Measurements from ENCODE around the gene ID3.

Gene ID3

GRCh38 chr1:23576338-23577055, 17.2 kb upstream of the ID3 start:
- no peak for FAIRE-seq
- TF ChIP-seq CTCF (IDR thresholded peaks at IDR 0.05; ENCODE audit: insufficient read depth, missing control alignments): no peak
- DNase-seq (ENCODE audit: insufficient read length, low spot score): no peak

DNA sequence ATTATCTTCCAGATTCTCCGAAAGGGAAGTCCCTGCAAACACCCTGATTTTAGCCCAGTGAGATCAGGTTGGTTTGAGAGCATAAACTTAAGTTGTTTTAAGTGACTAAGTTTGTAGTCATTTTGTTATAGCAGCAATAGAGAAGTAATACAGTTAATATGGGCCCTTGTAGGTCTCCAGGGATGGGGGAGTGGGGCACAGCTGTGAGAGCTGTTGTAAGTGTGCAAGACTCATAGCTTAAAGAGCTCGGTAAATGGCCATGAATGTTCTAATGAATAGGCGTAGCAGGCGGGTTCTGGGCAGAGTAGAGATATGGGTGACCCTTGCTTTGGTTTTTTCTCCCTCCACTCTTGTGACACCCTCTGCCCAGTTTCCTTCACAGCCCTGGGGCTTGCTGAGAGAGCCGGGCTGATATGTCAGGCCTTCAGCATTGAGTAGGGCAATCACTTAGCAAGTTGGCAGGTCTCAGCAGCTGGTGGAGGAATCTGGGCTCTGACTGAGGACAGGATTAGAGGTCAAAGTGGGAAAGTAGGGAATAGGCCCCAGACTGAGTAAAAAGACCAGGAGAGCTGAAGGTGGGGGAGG, 16.0 kb upstream of the ID3 start:
- FAIRE-seq (no peak), DNase-seq (ENCODE audit: insufficient read length, low spot score) (no peak)
- no peak for TF ChIP-seq CTCF (IDR thresholded peaks at IDR 0.05; ENCODE audit: insufficient read depth, missing control alignments)

DNA sequence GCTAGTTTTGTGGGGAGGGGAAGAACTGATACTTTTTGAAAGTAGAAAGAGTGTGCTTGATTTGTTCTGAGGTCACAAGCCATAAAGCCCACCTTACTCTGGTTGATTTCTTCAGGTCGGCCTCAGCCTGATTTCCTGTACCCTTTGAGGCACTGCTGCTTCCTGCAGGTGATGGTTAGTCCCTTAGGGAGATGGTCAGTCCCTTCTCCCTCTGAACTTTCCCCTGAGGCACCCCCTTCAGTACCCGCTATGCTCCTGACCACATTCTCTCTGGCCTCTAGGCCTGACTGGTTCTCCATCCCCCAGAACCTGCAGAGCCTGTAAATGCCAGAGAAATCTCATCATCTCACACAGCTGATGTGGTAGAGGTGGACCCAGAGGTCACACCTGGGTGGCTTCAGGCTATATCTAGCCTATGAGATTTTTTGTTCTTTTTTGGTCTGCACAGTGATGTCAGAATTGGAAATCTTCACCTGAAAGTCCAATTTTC, 15.0 kb upstream of the ID3 start:
- no peak for DNase-seq (ENCODE audit: insufficient read length, low spot score)
- no peak for TF ChIP-seq CTCF (IDR thresholded peaks at IDR 0.05; ENCODE audit: insufficient read depth, missing control alignments)
- FAIRE-seq: no peak

- no peak for DNase-seq (ENCODE audit: insufficient read length, low spot score)
- FAIRE-seq: no peak
- TF ChIP-seq CTCF (IDR thresholded peaks at IDR 0.05; ENCODE audit: insufficient read depth, missing control alignments): no peak
Observed at GRCh38 chr1:23573574-23574182, 14.4 kb upstream of the ID3 start.

GRCh38 chr1:23571465-23571864, 12.2 kb upstream of the ID3 start:
- DNase-seq (ENCODE audit: insufficient read length, low spot score): no peak
- TF ChIP-seq CTCF (IDR thresholded peaks at IDR 0.05; ENCODE audit: insufficient read depth, missing control alignments): no peak
- FAIRE-seq: no peak

- DNase-seq (ENCODE audit: insufficient read length, low spot score): no peak
- TF ChIP-seq CTCF (IDR thresholded peaks at IDR 0.05; ENCODE audit: insufficient read depth, missing control alignments): no peak
- no peak for FAIRE-seq
Observed at GRCh38 chr1:23570001-23570691, 10.8 kb upstream of the ID3 start.

All from D721Med (cell line).